Embryonic facial prominence (tissue), 1 donor: Measurements from ENCODE around the gene S1PR3.

Source experiments
- DNase-seq: peaks from one replicate; pipeline ENCODE4 v3.0.0-alpha.2; 2016; ENCODE audit errors: extremely low spot score

S1PR3 gene

GRCh38 chr9:89038382-89039103 is 47.3 kb downstream of the S1PR3 start:
- DNase-seq, result no peak

- no peak for DNase-seq
Observed at GRCh38 chr9:89039104-89039465, 47.8 kb downstream of the S1PR3 start.

- no peak for DNase-seq
Observed at GRCh38 chr9:89039664-89040063, 48.4 kb downstream of the S1PR3 start.

- no peak for DNase-seq
Observed at GRCh38 chr9:89042984-89043383, 51.7 kb downstream of the S1PR3 start.

GRCh38 chr9:89044104-89044503 is 52.8 kb downstream of the S1PR3 start:
- DNase-seq, result no peak

- DNase-seq, result no peak
Observed at GRCh38 chr9:89044881-89045280, 53.6 kb downstream of the S1PR3 start.

- DNase-seq, result no peak
Observed at GRCh38 chr9:89046832-89047231, 55.6 kb downstream of the S1PR3 start.

- no peak for DNase-seq
Observed at GRCh38 chr9:89047667-89048066, 56.4 kb downstream of the S1PR3 start.

GRCh38 chr9:89048616-89049015 is 57.3 kb downstream of the S1PR3 start:
- no peak for DNase-seq

GRCh38 chr9:89049646-89050045 is 58.4 kb downstream of the S1PR3 start:
- no peak for DNase-seq

- DNase-seq, result no peak
Observed at GRCh38 chr9:89051421-89052025, 60.3 kb downstream of the S1PR3 start.

- no peak for DNase-seq
Observed at GRCh38 chr9:89052470-89053097, 61.3 kb downstream of the S1PR3 start.

- no peak for DNase-seq
Observed at GRCh38 chr9:89053301-89053700, 62.0 kb downstream of the S1PR3 start.
